ENCODE measurements around the gene RTN4RL2.

Gene RTN4RL2

DNA sequence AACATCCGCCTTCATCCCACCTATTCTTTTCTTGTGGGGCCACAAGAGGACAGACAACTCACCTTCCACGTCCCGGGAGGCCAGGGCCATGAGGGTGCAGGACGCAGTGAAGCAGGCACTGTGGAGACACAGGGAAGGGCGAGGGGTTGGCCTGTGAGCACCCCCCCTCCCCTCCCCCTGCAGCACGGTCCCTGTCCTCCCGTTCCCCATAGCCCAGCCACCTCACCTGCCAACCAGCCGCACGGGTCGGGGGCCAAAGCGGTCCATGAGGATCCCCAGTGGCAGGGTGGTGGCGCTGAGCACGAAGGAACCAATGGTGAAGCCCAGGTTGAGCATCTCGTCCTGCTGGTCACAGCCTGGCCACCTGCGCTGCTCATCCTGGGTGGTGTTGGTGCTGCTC lies 40.6 kb downstream of the RTN4RL2 start:
- no peak for DNase-seq

DNA sequence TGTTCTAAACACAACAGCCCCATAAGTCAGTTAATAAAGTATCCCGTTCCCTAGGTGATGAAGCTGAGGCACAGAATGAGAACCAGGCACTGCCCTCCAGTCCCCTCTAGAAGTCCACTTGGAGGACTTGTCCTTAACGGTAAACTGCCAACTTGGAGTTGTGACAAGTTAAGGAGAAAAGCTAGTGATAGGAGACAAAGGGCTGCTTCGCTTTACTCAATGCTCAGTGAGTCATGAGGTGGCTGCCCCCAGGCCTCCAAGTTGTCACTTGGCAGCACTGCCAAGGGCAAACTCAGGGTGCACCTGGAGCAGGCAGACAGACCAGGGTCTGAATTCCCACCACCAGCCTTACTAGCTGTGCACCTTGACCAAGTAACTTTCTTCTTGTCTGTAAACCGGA lies 41.6 kb downstream of the RTN4RL2 start:
- DNase-seq: no peak

DNA sequence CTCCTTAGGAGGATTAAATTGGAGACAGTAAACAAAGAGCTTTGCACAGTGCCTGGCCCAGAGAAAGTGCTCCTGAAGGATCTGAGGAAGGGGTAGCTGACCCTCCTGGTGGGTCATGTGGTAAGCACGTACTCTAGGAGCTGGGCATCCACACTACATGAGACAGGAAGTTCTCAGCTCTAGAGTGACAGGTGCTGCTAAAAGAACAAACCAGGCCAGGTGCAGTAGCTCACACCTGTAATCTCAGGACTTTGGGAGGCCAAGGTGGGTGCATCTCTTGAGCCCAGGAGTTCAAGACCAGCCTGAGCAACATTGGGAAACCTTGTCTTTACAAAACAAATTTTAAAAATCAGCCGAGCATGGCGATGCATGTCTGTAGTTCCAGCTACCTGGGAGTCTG lies 42.0 kb downstream of the RTN4RL2 start:
- DNase-seq: no peak

DNA sequence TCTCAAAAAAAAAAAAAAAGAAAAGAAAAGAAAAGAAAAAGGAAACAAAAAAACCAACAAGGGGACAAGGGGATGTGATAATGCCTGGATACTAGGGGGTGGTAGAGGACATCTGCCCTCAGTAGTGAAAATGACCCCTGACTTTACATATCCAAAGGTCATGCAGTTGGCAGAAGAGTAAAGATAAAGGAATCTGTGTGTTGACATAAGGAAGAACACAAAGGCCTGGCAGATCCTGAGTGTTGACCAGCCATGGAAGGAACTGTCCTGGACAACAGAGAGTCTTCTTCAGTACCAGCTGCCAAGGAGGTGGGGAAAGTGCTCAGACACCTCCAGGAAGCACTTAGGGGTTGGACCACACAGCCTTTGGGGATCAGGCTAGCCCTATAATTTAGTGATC lies 42.5 kb downstream of the RTN4RL2 start:
- no peak for DNase-seq

DNA sequence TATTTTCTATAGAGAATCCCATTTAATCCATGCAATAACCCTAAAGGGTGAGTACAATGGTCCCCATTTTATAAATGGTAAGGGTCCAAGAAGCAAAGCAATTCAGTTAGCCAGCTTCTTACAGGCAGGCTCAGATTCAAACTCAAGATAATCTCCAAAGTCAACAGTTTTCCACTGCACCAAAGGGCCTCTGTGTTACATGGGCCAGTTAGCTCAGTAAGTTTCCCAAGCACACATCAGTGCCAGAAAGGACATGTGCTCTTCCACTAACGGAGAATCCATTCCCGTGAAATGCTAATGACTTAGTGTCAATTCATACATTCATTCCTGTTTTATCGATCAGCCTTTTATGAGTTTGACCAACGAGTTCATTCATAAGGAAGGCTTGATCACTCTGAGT lies 44.2 kb downstream of the RTN4RL2 start:
- no peak for DNase-seq

DNA sequence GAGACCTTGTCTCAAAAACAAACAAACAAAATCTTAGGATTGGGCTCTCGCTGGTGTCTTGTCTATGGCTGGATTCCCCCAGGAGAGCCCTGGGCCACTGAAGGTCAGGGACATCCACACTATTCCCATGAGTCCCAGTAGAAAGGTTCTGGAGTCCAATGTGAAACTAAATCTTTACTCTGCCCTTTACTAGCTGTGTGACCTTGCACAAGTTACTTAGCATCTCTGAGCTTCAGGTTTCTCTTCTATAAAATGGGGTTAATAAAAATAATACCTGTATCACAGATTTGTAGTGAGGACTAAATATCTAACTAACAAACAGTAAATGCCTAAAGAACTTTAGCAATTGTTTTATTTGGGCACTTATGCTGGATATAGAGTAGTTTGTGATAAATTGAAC lies 46.2 kb downstream of the RTN4RL2 start:
- DNase-seq: no peak

DNA sequence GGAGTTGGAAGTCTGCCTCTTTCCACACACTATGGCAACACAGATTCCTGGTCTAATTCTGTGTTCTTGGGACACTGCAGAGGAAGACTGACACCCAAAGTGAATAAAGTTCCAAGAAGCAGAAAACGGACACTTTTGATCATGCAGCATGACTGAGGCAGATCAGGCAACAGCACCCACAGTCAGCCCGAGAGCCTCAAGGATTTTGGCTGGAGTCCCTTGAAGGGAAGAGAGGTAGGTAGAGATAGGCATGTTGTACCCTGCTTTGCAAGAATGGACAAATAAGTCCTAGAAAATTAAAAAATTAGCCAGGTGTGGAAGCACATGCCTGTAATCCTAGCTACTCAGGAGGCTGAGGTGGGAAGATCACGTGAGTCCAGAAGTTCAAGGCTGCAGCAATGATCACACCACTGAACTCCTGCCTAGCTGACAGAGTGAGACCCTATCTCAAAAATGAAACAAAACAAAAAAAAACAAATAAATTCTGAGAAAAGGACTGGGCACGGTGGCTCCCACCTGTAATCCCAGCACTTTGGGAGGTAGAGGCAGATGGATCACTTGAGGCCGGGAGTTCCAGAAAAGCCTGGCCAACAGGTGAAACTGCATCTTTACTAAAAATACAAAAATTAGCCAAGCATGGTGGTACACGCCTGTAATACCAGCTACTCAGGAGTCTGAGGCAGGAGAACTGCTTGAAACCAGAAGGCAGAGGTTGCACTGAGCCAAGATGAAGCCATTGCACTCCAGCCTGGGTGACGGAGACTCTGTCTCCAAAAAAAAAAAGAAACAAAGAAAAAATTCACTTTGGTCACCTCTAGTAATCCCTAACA lies 48.2 kb downstream of the RTN4RL2 start:
- no peak for DNase-seq

DNA sequence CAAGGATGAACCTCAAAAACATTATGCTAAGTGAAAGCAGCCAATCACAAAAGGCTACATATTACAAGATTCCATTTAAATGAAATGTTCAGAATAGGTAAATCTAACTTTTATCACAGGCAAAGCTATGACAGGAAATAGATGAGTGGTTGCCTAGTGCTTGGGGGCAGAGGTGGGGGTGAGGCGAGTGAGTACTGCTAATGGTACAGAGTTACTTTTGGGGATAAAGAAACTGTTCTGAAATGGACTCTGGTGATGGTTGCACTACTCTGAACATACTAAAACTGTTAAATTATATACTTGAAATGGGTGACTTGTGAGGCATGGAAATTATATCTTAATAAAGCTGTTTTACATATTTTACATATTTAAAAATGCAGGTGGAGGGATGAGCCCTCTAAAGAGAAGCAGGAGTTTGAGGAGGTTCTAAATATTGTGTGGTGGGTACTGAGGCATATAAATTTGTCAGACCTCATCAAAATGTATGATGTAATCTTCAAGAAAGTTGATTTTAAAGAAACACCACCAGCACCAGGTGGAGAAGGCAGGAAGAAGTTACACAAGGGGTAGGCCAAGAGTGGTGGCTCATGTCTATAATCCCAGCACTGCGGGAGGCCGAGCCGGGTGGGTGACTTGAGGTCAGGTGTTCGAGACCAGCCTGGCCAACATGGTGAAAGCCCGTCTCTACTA lies 51.6 kb downstream of the RTN4RL2 start:
- DNase-seq: no peak

DNA sequence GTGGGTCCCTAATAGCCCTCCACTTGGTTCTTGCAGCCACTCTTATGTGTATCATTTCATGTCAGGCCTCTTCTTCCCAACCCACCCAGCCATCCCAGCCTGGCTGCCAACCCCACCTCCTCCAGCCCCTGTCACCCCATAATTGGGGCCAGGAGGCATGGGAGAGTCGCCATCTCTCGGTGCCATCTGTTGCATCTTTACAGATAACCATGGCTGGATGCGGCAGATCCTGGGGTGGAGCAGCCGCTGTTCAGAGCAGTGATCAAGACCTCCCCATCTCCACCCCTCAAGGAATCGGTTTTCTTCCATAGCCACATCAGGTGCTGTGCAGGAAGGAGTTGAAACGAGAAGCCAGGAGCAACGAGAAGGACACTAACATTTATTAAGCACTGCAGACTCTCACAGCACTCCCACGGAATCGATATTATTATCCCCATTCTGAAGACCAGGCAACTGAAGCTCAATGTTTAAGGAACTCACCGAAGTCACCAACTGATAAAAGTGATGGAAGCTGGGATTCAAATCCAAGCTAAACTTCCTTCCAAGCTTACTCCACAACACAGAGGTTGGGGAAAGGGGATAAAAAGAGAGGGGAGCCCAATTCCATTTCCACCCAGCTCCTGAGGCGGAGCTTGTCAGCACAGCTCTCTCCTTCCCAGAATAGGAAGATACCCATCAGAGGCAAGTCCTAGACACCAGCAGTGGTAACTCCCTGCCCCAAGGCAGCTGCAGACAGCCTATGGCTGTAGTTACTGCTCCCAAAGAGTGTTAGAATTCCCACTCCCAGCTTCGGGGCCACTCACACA lies 52.5 kb downstream of the RTN4RL2 start:
- no peak for DNase-seq

DNA sequence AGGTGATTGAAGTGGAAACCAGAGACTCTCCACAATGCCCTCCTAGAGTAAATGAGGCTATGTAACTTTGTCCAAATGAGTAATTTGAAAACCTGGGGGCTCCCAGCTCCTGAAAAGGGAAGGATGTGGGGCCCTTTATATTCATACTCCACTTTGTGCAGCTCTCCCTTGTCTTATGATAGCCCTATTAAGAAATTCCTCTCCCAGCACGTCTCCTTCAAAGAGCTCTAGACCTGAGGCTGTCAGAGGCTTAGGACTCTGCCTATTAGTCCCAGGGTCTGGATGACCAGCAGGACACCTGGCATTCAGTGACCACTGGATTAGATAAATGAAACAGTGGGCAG lies 53.1 kb downstream of the RTN4RL2 start:
- DNase-seq: no peak

DNA sequence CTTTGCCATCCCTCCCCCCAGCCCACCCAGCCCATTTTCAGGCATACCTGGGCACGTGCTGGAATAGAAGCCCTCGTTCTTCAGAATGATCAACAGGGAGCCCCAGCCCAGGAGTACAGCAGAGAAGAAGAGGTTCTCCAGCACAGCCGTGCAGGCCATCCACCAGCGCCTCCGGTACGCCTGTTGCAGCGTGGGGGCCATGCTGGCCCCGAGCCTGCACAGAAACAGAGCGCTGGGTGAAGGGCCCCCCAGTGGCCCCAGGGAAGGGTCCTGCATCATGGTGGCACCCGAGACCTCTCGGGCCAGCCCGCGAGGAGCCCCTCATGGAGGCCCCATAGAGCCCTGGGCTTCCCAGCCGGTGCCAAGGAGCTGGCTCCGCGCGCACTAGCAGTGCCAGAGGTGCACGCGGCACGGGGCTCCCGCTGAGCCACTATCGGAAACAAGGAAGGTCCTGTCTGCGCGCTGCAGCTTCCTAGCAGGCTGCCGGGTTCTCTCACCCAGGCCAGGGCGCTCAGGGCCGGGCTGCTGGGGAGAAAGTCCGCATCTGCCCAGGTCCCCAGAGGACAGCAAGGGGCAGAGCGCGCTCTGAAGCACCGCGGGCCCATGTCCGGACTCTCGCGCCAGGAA lies 53.7 kb downstream of the RTN4RL2 start:
- peak; percentile 16 for DNase-seq

DNA sequence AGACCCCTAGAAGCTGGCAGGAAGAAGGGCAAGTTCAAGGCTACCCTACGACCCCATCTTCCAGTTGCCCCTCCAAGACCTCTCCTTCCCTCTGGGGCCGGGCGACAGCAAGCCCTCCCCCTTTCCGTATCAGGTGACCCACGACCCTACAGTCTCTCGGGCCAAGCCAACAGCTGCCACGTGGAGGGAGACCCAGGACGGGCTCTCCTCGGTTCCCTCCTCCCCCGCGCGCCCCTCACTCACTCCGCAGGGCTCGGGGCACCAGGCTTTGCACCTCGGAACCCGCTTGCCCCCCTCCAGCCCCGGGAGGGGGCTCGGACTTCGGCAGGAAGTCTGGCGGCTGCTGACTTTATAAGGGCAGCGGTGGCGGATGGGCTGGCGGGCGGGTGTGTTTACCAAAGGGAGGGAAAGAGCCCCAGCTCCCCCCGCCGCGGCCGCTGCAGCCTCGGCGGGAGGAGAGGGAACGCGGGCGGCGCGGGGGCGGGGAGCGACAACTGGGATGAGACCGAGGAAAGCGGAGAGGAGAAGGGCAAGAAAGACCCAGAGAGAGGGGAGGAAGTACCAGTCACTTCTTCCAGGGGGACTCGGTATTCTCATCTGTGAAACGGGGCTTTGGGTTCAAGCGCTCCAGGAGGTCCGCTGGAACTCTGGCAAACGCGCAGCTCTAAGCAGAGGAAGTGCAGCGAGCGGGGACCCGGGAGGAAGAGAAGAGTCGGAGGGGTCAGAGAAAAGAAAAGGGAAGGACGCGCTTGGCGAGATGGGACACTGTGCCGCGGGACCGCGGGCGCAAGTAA lies 54.4 kb downstream of the RTN4RL2 start:
- DNase-seq: peak; percentile 40

DNA sequence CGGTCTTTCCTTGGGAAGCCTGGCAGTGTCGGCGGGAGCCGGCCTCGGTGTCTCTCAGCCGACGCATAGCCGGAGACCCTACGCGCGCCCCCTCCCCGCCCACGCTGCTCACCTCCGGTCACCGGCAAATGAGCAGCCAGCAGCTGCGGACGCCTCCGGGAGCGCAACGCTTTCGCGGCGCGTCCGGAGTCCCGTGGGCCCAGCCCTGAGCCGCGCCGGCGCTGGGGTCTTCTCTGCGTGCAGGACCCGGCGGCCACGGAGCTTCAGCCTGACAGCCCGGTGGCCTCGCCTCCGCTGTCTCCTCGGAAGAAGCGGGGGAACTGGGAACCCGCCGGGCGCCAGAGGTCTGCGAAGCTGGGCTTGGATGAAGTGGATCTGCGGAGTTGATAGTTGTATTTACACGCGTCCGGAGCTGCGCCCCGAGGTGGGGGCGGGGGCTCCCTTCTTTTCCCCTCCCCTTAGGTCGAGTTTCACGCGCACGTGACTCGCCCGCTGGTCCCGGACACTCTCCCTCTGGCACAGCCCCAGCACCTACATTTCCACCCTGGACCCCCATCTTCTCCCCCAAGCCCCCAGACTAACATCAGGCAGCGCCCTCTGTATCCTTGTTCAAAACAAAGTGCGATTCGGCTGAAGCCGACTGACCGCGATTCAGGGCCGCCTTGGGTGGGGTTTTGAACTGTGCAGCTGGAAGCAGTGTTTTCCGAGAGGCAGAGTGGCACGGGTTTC lies 55.2 kb downstream of the RTN4RL2 start, which contains the start of gene SLC43A1:
Gene SLC43A1, minus strand, starts transcription at position 371 of the 729 bp plus-strand sequence. CDS start 1,591 bp downstream, outside the sequence.
- DNase-seq: peak; percentile 37

DNA sequence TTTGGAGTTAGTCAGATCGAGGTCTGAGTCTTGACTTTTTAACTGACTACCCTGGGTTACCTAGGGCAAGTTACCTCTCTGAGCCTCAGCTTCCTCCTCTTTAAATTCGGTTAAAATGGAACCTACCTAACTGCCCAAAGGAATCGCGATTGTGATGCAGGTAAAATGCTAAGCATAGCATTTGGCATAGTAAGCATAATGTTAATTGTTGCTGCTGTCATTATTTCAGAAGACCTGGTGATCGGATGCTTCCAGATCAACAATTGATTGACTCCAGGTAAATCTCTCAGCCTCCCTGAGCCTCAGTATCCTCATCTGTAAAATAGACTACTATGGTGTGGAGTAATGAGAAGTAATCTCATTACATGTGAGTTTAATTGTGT lies 55.7 kb downstream of the RTN4RL2 start:
- DNase-seq: no peak

DNA sequence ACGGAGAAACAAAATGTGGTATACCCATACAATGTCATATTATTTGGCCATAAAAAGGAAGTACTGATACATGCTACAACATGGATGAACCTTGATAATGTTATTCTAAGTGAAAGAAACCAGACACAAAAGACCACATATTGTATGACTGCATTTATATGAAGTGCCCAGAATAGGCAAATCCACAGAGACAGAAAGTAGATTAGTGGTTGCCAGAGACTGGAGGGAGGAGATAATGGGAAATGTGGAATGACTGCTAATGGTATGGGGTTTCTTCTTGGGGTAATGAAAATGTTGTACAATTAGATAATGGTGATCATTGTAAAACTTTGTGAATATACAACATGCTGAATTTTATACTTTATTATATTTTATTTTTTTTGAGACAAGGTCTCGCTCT lies 60.8 kb downstream of the RTN4RL2 start:
- no peak for DNase-seq

DNA sequence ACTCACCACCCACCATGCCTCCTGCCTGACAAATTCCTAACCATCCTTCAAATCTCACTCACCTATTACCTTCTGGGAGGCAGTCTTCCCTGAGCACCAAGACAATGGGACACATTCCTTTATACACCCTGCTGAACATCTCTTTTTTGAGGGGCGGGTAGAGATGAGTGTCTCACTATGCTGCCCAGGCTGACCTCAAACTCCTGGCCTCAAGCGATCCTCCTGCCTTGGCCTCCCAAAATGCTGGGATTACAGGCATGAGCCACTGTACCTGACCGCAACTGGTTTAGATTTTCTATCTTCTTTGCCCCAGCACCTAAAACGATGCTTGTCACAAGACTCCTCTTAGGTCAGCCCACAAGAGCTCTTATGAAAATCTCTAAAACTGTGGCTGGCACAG lies 63.1 kb downstream of the RTN4RL2 start:
- no peak for DNase-seq

Data from stimulated activated naive CD4-positive, alpha-beta T cell treated with Interleukin-2 at 50 U/mL for 16 hours (primary cell).